SU-DHL-6 (cell line): Measurements from ENCODE around the gene SLC26A9.

Source experiments
- H2AFZ ChIP-seq: fragments of 200-600 bp; sonication (generic); 2 replicates; pipeline ENCODE4 v1.6.1; 2014; ENCODE audit warnings: low read depth, mild to moderate bottlenecking, moderate library complexity, mixed read lengths, antibody characterized with exemption, low read length; ENCODE audit not compliant: severe bottlenecking
- H3F3A ChIP-seq: fragments of 200-600 bp; shearing (Covaris generic); 2 replicates; pipeline ENCODE4 v1.6.0; 2016; ENCODE audit warnings: antibody characterized with exemption, mild to moderate bottlenecking; ENCODE audit not compliant: insufficient read depth
- H3K27ac ChIP-seq: fragments of 200-600 bp; sonication (generic); 2 replicates; pipeline ENCODE4 v1.5.1; 2016; ENCODE audit warnings: low read depth, mild to moderate bottlenecking, low read length, moderate library complexity, mixed read lengths
- H3K27me3 ChIP-seq: fragments of 200-600 bp; sonication (generic), shearing (Covaris generic); 2 replicates; pipeline ENCODE4 v1.6.0; 2014; ENCODE audit warnings: mild to moderate bottlenecking, low read length
- H3K36me3 ChIP-seq: fragments of 200-600 bp; sonication (generic); 2 replicates; pipeline ENCODE4 v1.6.1; 2014; ENCODE audit warnings: mild to moderate bottlenecking, low read length, mixed read lengths
- H3K4me2 ChIP-seq: fragments of 300-600, 200-600 bp; shearing (Covaris generic), sonication (generic); 2 replicates; pipeline ENCODE4 v1.6.0; 2014; ENCODE audit warnings: low read length, low read depth, mild to moderate bottlenecking; ENCODE audit not compliant: poor library complexity, severe bottlenecking
- H3K4me3 ChIP-seq: fragments of 200-600 bp; sonication (generic); 2 replicates; pipeline ENCODE4 v1.5.1; 2014; ENCODE audit warnings: antibody characterized with exemption, low read length, mild to moderate bottlenecking, mixed read lengths; ENCODE audit not compliant: insufficient read depth, poor library complexity, severe bottlenecking
- H3K79me2 ChIP-seq: fragments of 200-600 bp; sonication (generic); 2 replicates; pipeline ENCODE4 v1.6.1; 2014; ENCODE audit warnings: mild to moderate bottlenecking, low read length, moderate library complexity; ENCODE audit not compliant: insufficient read depth
- H3K9ac ChIP-seq: fragments of 200-600 bp; sonication (generic); 2 replicates; pipeline ENCODE4 v1.7.0; 2014; ENCODE audit warnings: mild to moderate bottlenecking, low read length
- H3K9me2 ChIP-seq: fragments of 200-600 bp; sonication (generic); replicated peaks from 2 replicates; pipeline ENCODE4 v1.6.1; 2014; ENCODE audit warnings: low read length; ENCODE audit not compliant: insufficient read depth
- H3K9me3 ChIP-seq: fragments of 200-600 bp; sonication (generic); 2 replicates; pipeline ENCODE4 v1.6.1; 2014; ENCODE audit warnings: low read length, mixed read lengths; ENCODE audit not compliant: insufficient read depth
- H4K20me1 ChIP-seq: fragments of 200-600 bp; sonication (generic); 2 replicates; pipeline ENCODE4 v1.6.1; 2014; ENCODE audit warnings: low read depth, mild to moderate bottlenecking, antibody characterized with exemption, low read length, moderate library complexity, mixed read lengths
- CTCF ChIP-seq: fragments of 200-600 bp; sonication (generic); IDR thresholded peaks from one replicate; pipeline ENCODE4 v1.5.1; 2017; ENCODE audit warnings: antibody characterized with exemption, mild to moderate bottlenecking, low read length, moderate library complexity; ENCODE audit not compliant: insufficient read depth, poor library complexity, severe bottlenecking
- EZH2phosphoT487 ChIP-seq: fragments of 200-600 bp; sonication (generic), shearing (Covaris generic); conservative IDR thresholded peaks from 2 replicates; pipeline ENCODE4 v1.6.1; 2018; ENCODE audit warnings: mild to moderate bottlenecking, antibody characterized with exemption, low read length, moderate library complexity, mixed read lengths

Gene SLC26A9

DNA sequence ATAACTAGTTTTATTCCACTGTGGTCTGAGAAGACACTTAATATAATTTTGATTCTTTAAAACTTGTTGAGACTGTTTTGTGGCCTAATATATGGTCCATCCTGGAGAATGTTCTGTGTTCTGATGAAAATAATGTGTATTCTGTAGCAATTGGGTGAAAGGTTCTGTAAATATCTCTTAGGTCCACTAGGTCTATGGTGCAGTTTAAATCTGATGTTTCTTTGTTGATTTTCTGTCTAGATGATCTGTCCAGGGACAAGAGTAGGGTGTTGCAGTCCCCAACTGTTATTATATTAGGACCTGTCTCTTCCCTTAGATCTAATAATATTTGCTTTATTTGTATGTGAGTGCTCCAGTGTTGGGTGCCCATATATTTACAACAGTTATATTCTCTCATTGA is 59.5 kb downstream of the SLC26A9 start:
- Histone ChIP-seq H3K9me2 (no peaks in the 10 kb centered on the region), H3K9me3 (no peaks in the 10 kb centered on the region)

DNA sequence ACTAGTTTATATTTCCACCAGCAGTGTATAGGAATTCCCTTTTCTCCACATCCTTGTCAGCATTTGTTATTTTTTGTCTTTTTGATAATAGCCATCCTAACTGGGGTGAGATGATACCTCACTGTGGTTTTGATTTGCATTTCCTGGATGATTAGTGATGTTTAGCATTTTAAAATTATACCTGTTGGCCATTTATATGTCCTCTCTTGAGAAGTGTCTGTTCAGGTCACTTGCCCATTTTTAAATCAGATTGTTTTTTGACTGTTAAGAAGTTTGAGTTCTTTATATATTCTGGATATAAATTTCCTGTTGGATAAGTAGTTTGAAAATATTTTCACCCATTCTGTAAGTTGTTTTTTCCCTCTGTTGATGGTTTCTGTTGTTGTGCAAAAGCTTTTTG is 62.3 kb downstream of the SLC26A9 start:
- Histone ChIP-seq H3K36me3 (no peaks in the 10 kb centered on the region), H3F3A (no peaks in the 10 kb centered on the region), H3K27ac (no peak overlapping the region), H3K79me2 (no peaks in the 10 kb centered on the region), H3K9ac (no peak overlapping the region), H3K9me2 (no peaks in the 10 kb centered on the region), H3K27me3 (no peaks in the 10 kb centered on the region), H3K4me3 (no peak overlapping the region), H3K4me2 (no peak overlapping the region), H4K20me1 (no peaks in the 10 kb centered on the region), H3K9me3 (no peaks in the 10 kb centered on the region), H2AFZ (no peak overlapping the region)
- TF ChIP-seq CTCF: no peak
- TF ChIP-seq EZH2phosphoT487: no peak

More for the DNA sequence above, 59.5 kb downstream of the SLC26A9 start:
- Histone ChIP-seq H3K4me2 (no peak overlapping the region), H2AFZ (no peak overlapping the region), H3F3A (no peaks in the 10 kb centered on the region), H3K4me3 (no peak overlapping the region), H4K20me1 (no peaks in the 10 kb centered on the region), H3K27ac (no peak overlapping the region), H3K36me3 (no peaks in the 10 kb centered on the region), H3K27me3 (no peaks in the 10 kb centered on the region), H3K79me2 (no peaks in the 10 kb centered on the region), H3K9ac (no peak overlapping the region)
- TF ChIP-seq CTCF (no peak), EZH2phosphoT487 (no peak)

DNA sequence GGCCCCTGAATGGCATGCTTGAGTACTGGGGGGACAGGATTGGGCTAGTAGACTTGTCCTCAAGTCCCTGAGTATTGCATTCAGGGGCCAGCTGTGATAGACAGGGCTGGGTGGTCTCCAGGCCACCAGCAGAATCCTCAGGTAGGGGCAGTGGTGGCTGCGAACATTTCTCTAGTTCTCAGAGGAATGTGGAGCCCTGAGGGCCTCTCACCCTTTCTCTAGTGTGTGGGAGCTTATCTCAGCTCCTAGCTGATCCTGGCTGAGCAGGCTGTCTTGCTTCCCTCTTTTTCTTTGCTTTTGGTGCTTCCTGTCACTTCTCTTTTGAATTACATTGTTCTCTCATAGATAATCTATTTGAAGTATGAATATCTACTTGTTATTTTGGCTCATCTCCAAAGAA is 63.3 kb downstream of the SLC26A9 start:
- Histone ChIP-seq H3K27ac (no peak overlapping the region), H3K9ac (no peak overlapping the region), H3F3A (no peaks in the 10 kb centered on the region), H3K9me3 (no peaks in the 10 kb centered on the region), H3K4me3 (no peak overlapping the region), H3K9me2 (no peaks in the 10 kb centered on the region), H3K79me2 (no peaks in the 10 kb centered on the region), H3K36me3 (no peaks in the 10 kb centered on the region), H2AFZ (no peak overlapping the region), H3K27me3 (no peaks in the 10 kb centered on the region), H3K4me2 (no peak overlapping the region), H4K20me1 (no peaks in the 10 kb centered on the region)
- TF ChIP-seq EZH2phosphoT487 (no peak), CTCF (no peak)
